Stimulated activated CD4-positive, alpha-beta T cell treated with anti-CD3 and anti-CD28 coated beads, Interleukin-12 subunit alpha, Interleukin-12 subunit beta, amount 100 ng/mL, for 48 hours (primary cell): ENCODE data around the gene ZNF185.

Experiments used
- DNase-seq, 3 donors: peaks; one replicate each; pipeline ENCODE4 v3.0.0-alpha.2; 2020; ENCODE audit warnings: low read depth in 2 of 3, low spot score in 1 of 3

ZNF185 gene

GRCh38 chrX:152946681-152947080 lies 48.8 kb downstream of the ZNF185 start:
- DNase-seq: no peak
